Ovary (tissue), 3 donors: Measurements from ENCODE around the gene DSCAM.

Experiments
- CTCF ChIP-seq, 3 donors: fragments of 450-650 bp in 2 of 3; fragments of 200-600 bp in 1 of 3; IDR thresholded peaks; one replicate each; pipeline versions ENCODE4 v1.5.1 to v1.8.0; 2016 to 2022; ENCODE audit warnings: antibody characterized with exemption in 3 of 3, mild to moderate bottlenecking in 1 of 3
- POLR2A ChIP-seq: fragments of 450-650 bp; IDR thresholded peaks from one replicate; pipeline ENCODE4 v1.6.1; 2017; ENCODE audit warnings: antibody characterized with exemption, mild to moderate bottlenecking, moderate library complexity
- donor health status: DM: no; HTN: no; CAD: no.

- no peak for TF ChIP-seq CTCF (IDR thresholded peaks at IDR 0.05)
- TF ChIP-seq POLR2A = no peak
Measured at GRCh38 chr21:40623528-40623927, 223.4 kb downstream of the DSCAM start.
